K562 (cell line): ENCODE measurements around the gene LEMD3. TPM values are rescaled to one million over a fixed set of nuclear protein-coding genes. Genes with fewer than 3 reads are reported as not detected.
A peak's percentile ranks its signal among the peaks of the same experiment; 100 is the strongest.

Experiments
- BCLAF1 ChIP-seq, 2 experiments: fragments of 450-650 bp in 1 of 2; IDR thresholded peaks; 2 replicates each; pipeline ENCODE4 v1.6.1; 2011 to 2017; ENCODE audit warnings: low read depth in 2 of 2, antibody characterized with exemption in 1 of 2, borderline replicate concordance in 1 of 2, low read length in 1 of 2, mild to moderate bottlenecking in 1 of 2, mixed read lengths in 1 of 2; ENCODE audit not compliant: control insufficient read depth in 1 of 2
- ETV1 ChIP-seq: fragments of 450-650 bp; conservative IDR thresholded peaks from 2 replicates; pipeline ENCODE4 v1.6.1; 2016; ENCODE audit warnings: missing genetic modification characterization, control low read depth, low read depth, missing compliant biosample characterization
- FOXP4 ChIP-seq: sonication (generic); formaldehyde crosslinking; IDR thresholded peaks from 2 replicates; pipeline ENCODE4 v1.8.0; 2022; ENCODE audit warnings: mild to moderate bottlenecking, missing genetic modification reagents, borderline replicate concordance
- GABPA ChIP-seq: fragments of 200-800 bp; sonication (Bioruptor generic); conservative IDR thresholded peaks from 2 replicates; pipeline ENCODE4 v1.6.1; 2016; ENCODE audit warnings: low read depth, missing genetic modification characterization, missing compliant biosample characterization
- KLF1 ChIP-seq: fragments of 450-650 bp; IDR thresholded peaks from 2 replicates; pipeline ENCODE4 v1.6.1; 2016; ENCODE audit warnings: missing genetic modification characterization, missing compliant biosample characterization
- MTA1 ChIP-seq: fragments of 450-650 bp; IDR thresholded peaks from 2 replicates; pipeline ENCODE4 v1.6.1; 2017; ENCODE audit warnings: borderline replicate concordance
- NR1H2 ChIP-seq: sonication (generic); formaldehyde crosslinking; IDR thresholded peaks from 2 replicates; pipeline ENCODE4 v1.4.0; 2020; ENCODE audit warnings: mild to moderate bottlenecking, missing genetic modification reagents
- RAD51 ChIP-seq: fragments of 450-650 bp; IDR thresholded peaks from 2 replicates; pipeline ENCODE4 v1.7.1; 2016; ENCODE audit warnings: low read depth, mild to moderate bottlenecking, borderline replicate concordance
- SFPQ ChIP-seq: fragments of 200-400 bp; formaldehyde crosslinking; IDR thresholded peaks from 2 replicates; pipeline ENCODE4 v1.6.1; 2017; ENCODE audit warnings: mild to moderate bottlenecking, low read depth, low read length, moderate library complexity
- TBL1XR1 ChIP-seq, 2 experiments: IDR thresholded peaks; 2 replicates each; pipeline ENCODE4 v1.6.1; 2012; ENCODE audit warnings: improper control_type of control experiment in 2 of 2, low read length in 2 of 2, mild to moderate bottlenecking in 1 of 2
- ZBTB11 ChIP-seq, 3 experiments: fragments of 200-800 bp in 1 of 3; fragments of 250-450 bp in 1 of 3; fragments of 450-650 bp in 1 of 3; sonication (Bioruptor Pico) in 1 of 3; sonication (Bioruptor generic) in 1 of 3; formaldehyde crosslinking in 1 of 3; IDR thresholded peaks; 2 replicates each; pipeline versions ENCODE4 v1.6.1 to v1.8.0; 2016 to 2022; ENCODE audit warnings: mild to moderate bottlenecking in 2 of 3, missing genetic modification characterization in 2 of 3, missing compliant biosample characterization in 1 of 3, moderate library complexity in 1 of 3
- ZNF347 ChIP-seq: fragments of 450-650 bp; formaldehyde crosslinking; IDR thresholded peaks from 2 replicates; pipeline ENCODE4 v1.4.0; 2020; ENCODE audit warnings: low read depth, mild to moderate bottlenecking, moderate library complexity
- ZNF696 ChIP-seq: fragments of 250-450 bp; sonication (Bioruptor Pico); conservative IDR thresholded peaks from 2 replicates; pipeline ENCODE4 v1.4.0; 2020; ENCODE audit warnings: mild to moderate bottlenecking, moderate library complexity
- polyA plus RNA-seq, 8 experiments: library from polyadenylated mRNA; depleted of rRNA in 4 of 8; stranded (reverse) in 5 of 8; unstranded in 3 of 8; fragments of >200 nt; fragmentation: Nextera tagmentation in 2 of 8; fragmentation: Illumina TruSeq in 1 of 8; extraction: Ambion mirVana in 2 of 8; extraction: Trizol in 1 of 8; gene quantifications; 2 replicates each; pipeline versions ENCODE4 v1.2.1 to v1.2.3, GENCODE V29; 2011 to 2014; ENCODE audit warnings: inconsistent platforms in 1 of 8, missing spikeins in 1 of 8
- total RNA-seq, 7 experiments: library from RNA; depleted of rRNA in 6 of 7; stranded (reverse); fragments of >200 nt in 6 of 7; fragmentation: Illumina TruSeq in 2 of 7; extraction: Trizol in 2 of 7; gene quantifications; 2 replicates each; pipeline versions ENCODE4 v1.2.1 to v1.2.3, GENCODE V29; 2011 to 2021; ENCODE audit warnings: low replicate concordance in 1 of 7

Gene LEMD3
- total and polyA plus RNA-seq, 9 of the 15 experiments (the other 6 are each of a cell fraction or from before 2014, with no cell fraction given), result 6.8 to 37.4 (median 17.2) TPM

- peak; percentile 55; the same call in 1 of the 2 replicates for TF ChIP-seq RAD51
- peak; percentile 94 for TF ChIP-seq GABPA (tag)
- TF ChIP-seq FOXP4, result peak; percentile 38; the same call in 1 of the 2 replicates
- TF ChIP-seq NR1H2, result 0 out of 2 replicates have a peak, but pooled peaks have one; percentile 64
- TF ChIP-seq TBL1XR1 (IDR thresholded peaks at IDR 0.05; ENCODE audit: low read length in 2 of 2), result 0 out of 4 replicates have a peak, but pooled peaks of 1 of the 2 experiments have one; percentile 37
- peak; percentile 94 for TF ChIP-seq MTA1
- TF ChIP-seq BCLAF1 (IDR thresholded peaks at IDR 0.05; ENCODE audit: borderline replicate concordance in 1 of 2, control insufficient read depth in 1 of 2, low read depth in 2 of 2, low read length in 1 of 2), result no peak
- TF ChIP-seq SFPQ, result no peak
- no peak for TF ChIP-seq ZNF347
- TF ChIP-seq ETV1 (tag), result peak; percentile 79
- peak in 1 of 3 experiments; percentile 52; a peak in 1 of 6 replicates for TF ChIP-seq ZBTB11 (CRISPR knock-in tag; IDR thresholded peaks at IDR 0.05)
- peak; percentile 72; the same call in 1 of the 2 replicates for TF ChIP-seq KLF1 (tag)
- TF ChIP-seq ZNF696 (CRISPR knock-in tag), result no peak
Observed at GRCh38 chr12:65169320-65170208, at the start of gene LEMD3 (continued).
